ENCODE measurements around the gene INTS15.

GRCh38 chr7:6644728-6645127 lies 54.9 kb downstream of the INTS15 start:
- TF ChIP-seq CTCF (IDR thresholded peaks at IDR 0.05; ENCODE audit: poor library complexity, severe bottlenecking) (no peak), MXI1 (conservative IDR thresholded peaks at IDR 0.05; ENCODE audit: poor library complexity, severe bottlenecking) (no peak), EP300 (conservative IDR thresholded peaks at IDR 0.05; ENCODE audit: poor library complexity, severe bottlenecking) (no peak), POLR2AphosphoS5 (IDR thresholded peaks at IDR 0.05) (no peak), REST (IDR thresholded peaks at IDR 0.05; ENCODE audit: borderline replicate concordance) (no peak), EZH2 (IDR thresholded peaks at IDR 0.05; ENCODE audit: borderline replicate concordance, insufficient read depth, low read length, poor library complexity, severe bottlenecking) (no peak)
